H9 (cell line): ENCODE measurements around the gene ZSWIM1. TPM values are rescaled to one million over a fixed set of nuclear protein-coding genes. Genes with fewer than 3 reads are reported as not detected.

Experiments used
- DNase-seq: peaks from one replicate; pipeline ENCODE4 v3.0.0-alpha.2; 2017
- H2AFZ ChIP-seq: one replicate; pipeline ENCODE4 v1.6.1; 2013; ENCODE audit warnings: mild to moderate bottlenecking, low read length, control low read depth, moderate library complexity
- H2AK5ac ChIP-seq: 2 replicates; pipeline ENCODE4 v1.6.1; 2013; ENCODE audit warnings: low read length, control low read depth, mixed read lengths; ENCODE audit not compliant: insufficient read length
- H2BK120ac ChIP-seq: one replicate; pipeline ENCODE4 v1.6.1; 2013; ENCODE audit warnings: low read depth, mild to moderate bottlenecking, low read length, control low read depth, inconsistent platforms; ENCODE audit not compliant: poor library complexity, severe bottlenecking
- H2BK12ac ChIP-seq: 2 replicates; pipeline ENCODE4 v1.6.1; 2013; ENCODE audit warnings: low read length, control low read depth, mixed read lengths, low read depth; ENCODE audit not compliant: insufficient read length
- H2BK15ac ChIP-seq: 2 replicates; pipeline ENCODE4 v1.6.1; 2013; ENCODE audit warnings: low read depth, low read length, control low read depth
- H2BK20ac ChIP-seq: one replicate; pipeline ENCODE4 v1.6.1; 2013; ENCODE audit warnings: low read depth, mild to moderate bottlenecking, low read length, control low read depth, inconsistent platforms; ENCODE audit not compliant: poor library complexity, severe bottlenecking
- H2BK5ac ChIP-seq: 2 replicates; pipeline ENCODE4 v1.6.1; 2013; ENCODE audit warnings: low read length, control low read depth, mixed read lengths; ENCODE audit not compliant: insufficient read length
- H3K14ac ChIP-seq: 2 replicates; pipeline ENCODE4 v1.6.1; 2013; ENCODE audit warnings: low read length, control low read depth; ENCODE audit not compliant: insufficient read depth
- H3K18ac ChIP-seq: 2 replicates; pipeline ENCODE4 v1.6.1; 2013; ENCODE audit warnings: low read depth, mild to moderate bottlenecking, mixed read lengths, low read length, control low read depth; ENCODE audit not compliant: insufficient read length
- H3K23ac ChIP-seq: 2 replicates; pipeline ENCODE4 v1.6.1; 2013; ENCODE audit warnings: low read length, control low read depth, mixed read lengths, low read depth; ENCODE audit not compliant: insufficient read length
- H3K23me2 ChIP-seq: 2 replicates; pipeline ENCODE4 v1.6.1; 2013; ENCODE audit warnings: low read depth, mild to moderate bottlenecking, mixed read lengths, low read length, control low read depth; ENCODE audit not compliant: insufficient read length, poor library complexity, severe bottlenecking
- H3K27ac ChIP-seq: 2 replicates; pipeline ENCODE4 v1.5.1; 2013; ENCODE audit warnings: low read length, control low read depth, mixed read lengths, low read depth; ENCODE audit not compliant: insufficient read length
- H3K27me3 ChIP-seq: 2 replicates; pipeline ENCODE4 v1.6.1; 2013; ENCODE audit warnings: low read length, control low read depth, inconsistent platforms; ENCODE audit not compliant: insufficient read depth
- H3K4ac ChIP-seq: 2 replicates; pipeline ENCODE4 v1.6.1; 2013; ENCODE audit warnings: low read depth, mild to moderate bottlenecking, control low read depth, inconsistent platforms, low read length, moderate library complexity
- H3K4me1 ChIP-seq: 2 replicates; pipeline ENCODE4 v1.6.1; 2013; ENCODE audit warnings: low read length, control low read depth, inconsistent platforms; ENCODE audit not compliant: insufficient read depth
- H3K4me2 ChIP-seq: 2 replicates; pipeline ENCODE4 v1.6.1; 2013; ENCODE audit warnings: low read length, control low read depth, mixed read lengths; ENCODE audit not compliant: insufficient read length, insufficient read depth
- H3K56ac ChIP-seq: 2 replicates; pipeline ENCODE4 v1.6.1; 2013; ENCODE audit warnings: low read depth, mild to moderate bottlenecking, mixed read lengths, low read length, control low read depth; ENCODE audit not compliant: insufficient read length
- H3K79me1 ChIP-seq: 2 replicates; pipeline ENCODE4 v1.6.1; 2013; ENCODE audit warnings: low read depth, mild to moderate bottlenecking, moderate library complexity, low read length, control low read depth, inconsistent platforms; ENCODE audit not compliant: insufficient read depth, poor library complexity, severe bottlenecking
- H3K79me2 ChIP-seq: 2 replicates; pipeline ENCODE4 v1.6.1; 2013; ENCODE audit warnings: low read length, control low read depth, inconsistent platforms; ENCODE audit not compliant: insufficient read depth
- H3K9ac ChIP-seq: 2 replicates; pipeline ENCODE4 v1.6.1; 2013; ENCODE audit warnings: low read length, control low read depth, mixed read lengths; ENCODE audit not compliant: insufficient read length; ENCODE audit errors: extremely low read depth
- H3K9me3 ChIP-seq: one replicate; pipeline ENCODE4 v1.6.1; 2013; ENCODE audit warnings: low read depth, low read length, inconsistent platforms; ENCODE audit not compliant: control insufficient read depth
- H3T11ph ChIP-seq: one replicate; pipeline ENCODE4 v1.6.1; 2013; ENCODE audit warnings: mild to moderate bottlenecking, low read length, control low read depth, inconsistent platforms
- H4K20me1 ChIP-seq: one replicate; pipeline ENCODE4 v1.6.1; 2013; ENCODE audit not compliant: control insufficient read depth, insufficient read length, insufficient read depth
- H4K5ac ChIP-seq: 2 replicates; pipeline ENCODE4 v1.6.1; 2013; ENCODE audit warnings: low read depth, mild to moderate bottlenecking, mixed read lengths, low read length, control low read depth; ENCODE audit not compliant: insufficient read length
- H4K8ac ChIP-seq: replicated peaks from 2 replicates; pipeline ENCODE4 v1.6.1; 2013; ENCODE audit warnings: low read length, control low read depth, mixed read lengths, low read depth; ENCODE audit not compliant: insufficient read length
- H4K91ac ChIP-seq: 2 replicates; pipeline ENCODE4 v1.6.1; 2013; ENCODE audit warnings: low read depth, mild to moderate bottlenecking, moderate library complexity, mixed read lengths, low read length, control low read depth; ENCODE audit not compliant: insufficient read length
- H3K27ac Mint-ChIP-seq, 3 experiments: 2 replicates in 2 of 3; 3 replicates in 1 of 3; pipeline ENCODE4 v1.8.0; 2020 to 2021; ENCODE audit warnings: mixed read lengths in 3 of 3, mild to moderate bottlenecking in 1 of 3, moderate library complexity in 1 of 3
- H3K27me3 Mint-ChIP-seq: 2 replicates; pipeline ENCODE4 v1.8.0; 2021; ENCODE audit warnings: low read depth, mild to moderate bottlenecking, moderate library complexity, mixed read lengths
- H3K36me3 Mint-ChIP-seq, 3 experiments: 2 replicates in 2 of 3; 3 replicates in 1 of 3; pipeline ENCODE4 v1.8.0; 2020 to 2021; ENCODE audit warnings: low read depth in 3 of 3, mixed read lengths in 3 of 3; ENCODE audit not compliant: insufficient read depth in 1 of 3
- H3K4me1 Mint-ChIP-seq, 2 experiments: 2 replicates each; pipeline ENCODE4 v1.8.0; 2020; ENCODE audit warnings: mixed read lengths in 2 of 2
- H3K4me3 Mint-ChIP-seq, 2 experiments: 2 replicates in 1 of 2; 3 replicates in 1 of 2; pipeline ENCODE4 v1.8.0; 2020 to 2021; ENCODE audit warnings: mild to moderate bottlenecking in 2 of 2, mixed read lengths in 2 of 2, moderate library complexity in 1 of 2
- H3K9me3 Mint-ChIP-seq, 2 experiments: 2 replicates in 1 of 2; 3 replicates in 1 of 2; pipeline ENCODE4 v1.8.0; 2020; ENCODE audit warnings: mild to moderate bottlenecking in 2 of 2, mixed read lengths in 2 of 2, moderate library complexity in 1 of 2
- CTCF ChIP-seq: fragments of 200-600 bp; sonication (generic); conservative IDR thresholded peaks from 3 replicates; pipeline ENCODE4 v1.8.0; 2021; ENCODE audit warnings: antibody characterized with exemption, mild to moderate bottlenecking
- WGBS: extraction: QIAGEN DNeasy Blood & Tissue Kit; methylation state at CpG from one replicate; pipeline ENCODE4 v1.1.7; 2013; ENCODE audit warnings: missing lambda C conversion rate, low lambda C conversion rate, mixed read lengths; ENCODE audit not compliant: insufficient read length; ENCODE audit errors: extremely low coverage; 5-methylcytosine and 5-hydroxymethylcytosine counted together
- total RNA-seq: library from RNA; stranded (reverse); gene quantifications from 2 replicates; pipeline ENCODE4 v1.2.1, GENCODE V29; 2021

ZSWIM1 gene
- total RNA-seq, 1 experiment from 2014 or later, result 13.0 TPM

- no peak overlapping the region for H2BK20ac ChIP-seq
- peaks cover 3% of the 10 kb centered on the region for H3K23me2 ChIP-seq
- no CpG with 5 or more reads among the region's 10 CpGs for WGBS
- no peak overlapping the region for H3K18ac ChIP-seq
- no peak overlapping the region for H3K4ac ChIP-seq
- H2BK120ac ChIP-seq, result no peak overlapping the region
- H3K14ac ChIP-seq, result no peak overlapping the region
- no peak overlapping the region for H3K9ac ChIP-seq
- no peak overlapping the region for H2AK5ac ChIP-seq
- no peaks in the 10 kb centered on the region for H4K20me1 ChIP-seq
- no peak for TF ChIP-seq CTCF
- no peak overlapping the region for H2AFZ ChIP-seq
- H3K36me3 Mint-ChIP-seq, result peaks cover 5 to 64% (median 48%) of the 10 kb centered on the region in 3 experiments
- no peak overlapping the region for H4K5ac ChIP-seq
- no peak overlapping the region for H3K56ac ChIP-seq
- no peak overlapping the region for H2BK5ac ChIP-seq
- H3K23ac ChIP-seq, result no peak overlapping the region
- H2BK15ac ChIP-seq, result no peak overlapping the region
- H3K4me2 ChIP-seq, result no peak overlapping the region
- no peak overlapping the region for H3K4me3 Mint-ChIP-seq
- no peaks in the 10 kb centered on the region for H3K79me1 ChIP-seq
- no peaks in the 10 kb centered on the region for H3K9me3 Mint-ChIP-seq
- H3K4me1 ChIP-seq, result no peaks in the 10 kb centered on the region
- no peak overlapping the region; a peak in 1 of 7 replicates for H3K27ac Mint-ChIP-seq
- H3T11ph ChIP-seq, result no peak overlapping the region
- no peak overlapping the region for H4K91ac ChIP-seq
- H4K8ac ChIP-seq, result no peak overlapping the region
- DNase-seq, result no peak
- no peaks in the 10 kb centered on the region for H3K27me3 Mint-ChIP-seq
- no peaks in the 10 kb centered on the region for H3K9me3 ChIP-seq
- H3K27me3 ChIP-seq, result no peaks in the 10 kb centered on the region
- H3K4me1 Mint-ChIP-seq, result no peaks in the 10 kb centered on the region; a peak in 1 of 4 replicates
- no peak overlapping the region for H3K27ac ChIP-seq
- H2BK12ac ChIP-seq, result no peak overlapping the region
- no peaks in the 10 kb centered on the region for H3K79me2 ChIP-seq
These were observed 39.5 kb upstream of the ZSWIM1 start for GRCh38 chr20:45841407-45842129.
